HCT116 (cell line): ENCODE measurements around the gene FOXP1. TPM values are rescaled to one million over a fixed set of nuclear protein-coding genes. Genes with fewer than 3 reads are reported as not detected.

ENCODE experiments used
- ATAC-seq: fragments of 200-7000 bp; cut with Tn5 transposase; 2 replicates; pipeline ENCODE4 v1.9.1; 2020; ENCODE audit warnings: mild to moderate bottlenecking, moderate library complexity
- BruUV-seq: library from RNA; stranded (reverse); fragments of 400-500 nt; replicated peaks from 2 replicates; lab custom pipeline; 2021; lab: Mats Ljungman, UMichigan
- CTCF ChIA-PET: fragments of 300-600 bp; sonication (Branson Sonifier 250); formaldehyde crosslinking; loops from one replicate; lab custom pipeline; 2021; ENCODE audit warnings: antibody characterized with exemption; lab: Charles Lee
- POLR2A ChIA-PET: fragments of 300-600, 350-600 bp; sonication (Branson Sonifier 250); formaldehyde crosslinking; loops from one replicate; lab custom pipeline; 2021; ENCODE audit warnings: antibody characterized with exemption; lab: Charles Lee
- RAD21 ChIA-PET, 2 experiments: fragments of 300-600 bp; sonication (Branson Sonifier 250); formaldehyde crosslinking; loops; one replicate each; lab custom pipeline; 2023; ENCODE audit warnings: low total read pairs in 2 of 2; ENCODE audit not compliant: uncharacterized antibody in 2 of 2, unreplicated experiment in 2 of 2, low non-redundant PET in 1 of 2; lab: Charles Lee
- DNase-seq: peaks from one replicate; pipeline ENCODE4 v3.0.0-alpha.2; 2010; ENCODE audit warnings: low read depth, low spot score
- H2AFZ ChIP-seq: fragments of 200-600 bp; shearing (Covaris generic), sonication (generic); 2 replicates; pipeline ENCODE4 v1.6.1; 2017; ENCODE audit warnings: low read depth, mixed run types, mixed read lengths, antibody characterized with exemption, low read length; ENCODE audit not compliant: poor library complexity, severe bottlenecking
- H3K27ac ChIP-seq: 2 replicates; pipeline ENCODE4 v1.5.1; 2012; ENCODE audit warnings: low read depth, low read length
- H3K27me3 ChIP-seq: fragments of 200-600 bp; sonication (generic); 2 replicates; pipeline ENCODE4 v1.6.1; 2016; ENCODE audit warnings: mixed run types, low read length, mixed read lengths; ENCODE audit not compliant: insufficient read depth
- H3K36me3 ChIP-seq, 2 experiments: fragments of 200-500 bp in 1 of 2; fragments of 200-600 bp in 1 of 2; sonication (Bioruptor generic) in 1 of 2; sonication (generic) in 1 of 2; 2 replicates each; pipeline versions ENCODE4 v1.5.1 to v1.6.1; 2014 to 2016; ENCODE audit warnings: low read length in 2 of 2, inconsistent platforms in 1 of 2, mixed read lengths in 1 of 2, mixed run types in 1 of 2; ENCODE audit not compliant: insufficient read depth in 2 of 2, control insufficient read depth in 1 of 2
- H3K4me1 ChIP-seq, 2 experiments: fragments of 200-600 bp in 1 of 2; sonication (generic) in 1 of 2; 2 replicates each; pipeline versions ENCODE4 v1.5.1 to v1.6.1; 2012 to 2017; ENCODE audit warnings: low read length in 2 of 2, inconsistent platforms in 1 of 2, mild to moderate bottlenecking in 1 of 2, mixed read lengths in 1 of 2, mixed run types in 1 of 2, moderate library complexity in 1 of 2; ENCODE audit not compliant: insufficient read depth in 2 of 2, control insufficient read depth in 1 of 2
- H3K4me2 ChIP-seq: fragments of 200-600 bp; sonication (generic); 2 replicates; pipeline ENCODE4 v1.6.1; 2017; ENCODE audit warnings: mixed run types, low read length, mixed read lengths
- H3K4me3 ChIP-seq, 2 experiments: fragments of 200-600 bp in 1 of 2; sonication (generic) in 1 of 2; replicated peaks in 1 of 2; 2 replicates each; pipeline ENCODE4 v1.5.1; 2011 to 2016; ENCODE audit warnings: low read length in 2 of 2, control low read depth in 1 of 2, low read depth in 1 of 2, mild to moderate bottlenecking in 1 of 2, mixed read lengths in 1 of 2, mixed run types in 1 of 2
- H3K79me2 ChIP-seq: fragments of 200-600 bp; sonication (generic); 2 replicates; pipeline ENCODE4 v1.6.1; 2017; ENCODE audit warnings: mild to moderate bottlenecking, mixed run types, low read length, moderate library complexity, mixed read lengths; ENCODE audit not compliant: insufficient read depth
- H3K9ac ChIP-seq: fragments of 200-600 bp; sonication (generic); 2 replicates; pipeline ENCODE4 v1.6.1; 2016; ENCODE audit warnings: low read length, mixed read lengths
- H3K9me2 ChIP-seq: fragments of 200-600 bp; sonication (generic), shearing (Covaris generic); 2 replicates; pipeline ENCODE4 v1.6.1; 2017; ENCODE audit warnings: mixed run types, mild to moderate bottlenecking, moderate library complexity; ENCODE audit not compliant: insufficient read depth
- H3K9me3 ChIP-seq, 2 experiments: fragments of 200-500 bp in 1 of 2; fragments of 200-600 bp in 1 of 2; sonication (Bioruptor generic) in 1 of 2; sonication (generic) in 1 of 2; 2 replicates each; pipeline ENCODE4 v1.6.1; 2014 to 2017; ENCODE audit warnings: low read length in 2 of 2, mixed read lengths in 2 of 2, inconsistent platforms in 1 of 2, low read depth in 1 of 2, mild to moderate bottlenecking in 1 of 2, mixed run types in 1 of 2, moderate library complexity in 1 of 2; ENCODE audit not compliant: control insufficient read depth in 1 of 2, insufficient read depth in 1 of 2
- H4K20me1 ChIP-seq: fragments of 200-600 bp; sonication (generic), shearing (Covaris generic); 2 replicates; pipeline ENCODE4 v1.6.1; 2017; ENCODE audit warnings: mixed run types, mild to moderate bottlenecking, moderate library complexity; ENCODE audit not compliant: insufficient read depth
- CBX3 ChIP-seq: IDR thresholded peaks from 2 replicates; pipeline ENCODE4 v1.6.1; 2012; ENCODE audit warnings: low read depth
- EGR1 ChIP-seq: IDR thresholded peaks from 2 replicates; pipeline ENCODE4 v1.6.1; 2012; ENCODE audit warnings: low read depth
- ELF1 ChIP-seq: IDR thresholded peaks from 2 replicates; pipeline ENCODE4 v1.6.1; 2012; ENCODE audit warnings: low read depth, borderline replicate concordance
- EZH2 ChIP-seq: fragments of 200-600 bp; sonication (generic); IDR thresholded peaks from 2 replicates; pipeline ENCODE4 v1.6.1; 2017; ENCODE audit warnings: antibody characterized with exemption, mixed run types
- POLR2A ChIP-seq: IDR thresholded peaks from 2 replicates; pipeline ENCODE4 v1.7.0; 2011; ENCODE audit warnings: borderline replicate concordance; ENCODE audit not compliant: insufficient read depth, insufficient read length; ENCODE audit errors: extremely low read depth
- RAD21 ChIP-seq: IDR thresholded peaks from 2 replicates; pipeline ENCODE4 v1.6.1; 2012; ENCODE audit warnings: low read depth, mild to moderate bottlenecking
- SRF ChIP-seq: IDR thresholded peaks from 2 replicates; pipeline ENCODE4 v1.6.1; 2012; ENCODE audit warnings: low read depth
- TCF7L2 ChIP-seq: IDR thresholded peaks from 2 replicates; pipeline ENCODE4 v1.7.0; 2011; ENCODE audit warnings: borderline replicate concordance, inconsistent platforms; ENCODE audit not compliant: insufficient read depth, insufficient read length; ENCODE audit errors: extremely low read depth
- ZFX ChIP-seq: fragments of 450-650 bp; IDR thresholded peaks from 2 replicates; pipeline ENCODE4 v1.6.1; 2017
- intact Hi-C: fragments of 100-400 bp; cut with micrococcal nuclease; formaldehyde crosslinking; loops from 2 replicates; pipeline ENCODE4 v1.10.0; 2022
- total RNA-seq: library from RNA; stranded (reverse); gene quantifications from one replicate; pipeline ENCODE4 v1.2.1, GENCODE V29; 2021; ENCODE audit not compliant: unreplicated experiment
- TF ChIP-seq, protein P1 (sequence below), 3 experiments: fragments of 200-600 bp in 1 of 3; sonication (generic) in 1 of 3; IDR thresholded peaks in 2 of 3; conservative IDR thresholded peaks in 1 of 3; 2 replicates each; pipeline ENCODE4 v1.5.1; 2012 to 2017; ENCODE audit warnings: low read depth in 2 of 3, low read length in 2 of 3, antibody characterized with exemption in 1 of 3, borderline replicate concordance in 1 of 3, control low read depth in 1 of 3, mild to moderate bottlenecking in 1 of 3, mixed read lengths in 1 of 3, mixed run types in 1 of 3, moderate library complexity in 1 of 3; ENCODE audit not compliant: insufficient read depth in 1 of 3

FOXP1 gene
- total RNA-seq, 1 experiment from 2014 or later = 11.4 TPM

- ATAC-seq = no peak
- BruUV-seq = no TSS peak
These were observed 63.1 kb downstream of the FOXP1 start for GRCh38 chr3:71520161-71521020.

DNA sequence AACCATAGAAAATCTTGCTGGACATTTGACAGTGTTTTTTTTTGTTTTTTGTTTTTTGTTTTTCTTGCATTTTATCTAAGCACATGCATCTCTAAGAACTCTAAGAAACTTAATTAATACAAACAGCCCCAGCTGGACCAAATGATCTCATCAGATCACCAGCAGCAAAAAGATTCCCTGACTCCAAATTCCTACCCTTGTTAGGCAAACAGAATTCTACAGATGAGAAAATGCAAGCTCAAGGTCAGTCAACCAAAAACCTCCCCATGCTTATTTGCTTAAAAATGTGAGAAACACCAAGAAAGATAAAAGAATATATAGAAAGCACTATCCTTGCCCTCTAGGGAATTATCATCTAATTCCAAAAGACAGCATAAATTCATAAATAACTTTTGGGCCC lies 65.4 kb downstream of the FOXP1 start:
- no peak overlapping the region for H3K9ac ChIP-seq
- peaks cover 0 to 5% of the 10 kb centered on the region in 2 experiments; a peak in 1 of 4 replicates for H3K4me1 ChIP-seq
- ChIA-PET POLR2A (no interaction called here), CTCF (no interaction called here), RAD21 (no interaction called here)
- no peak overlapping the region for H3K4me2 ChIP-seq
- no peaks in the 10 kb centered on the region for H3K9me3 ChIP-seq
- no peak overlapping the region for H3K27ac ChIP-seq
- no peak for DNase-seq
- BruUV-seq = no TSS peak
- no peaks in the 10 kb centered on the region for H3K36me3 ChIP-seq
- no peaks in the 10 kb centered on the region for H3K9me2 ChIP-seq
- TF ChIP-seq SRF (no peak), RAD21 (no peak), ELF1 (no peak), ZFX (no peak), CBX3 (no peak), TCF7L2 (no peak), POLR2A (no peak)
- TF ChIP-seq, protein P1, sequence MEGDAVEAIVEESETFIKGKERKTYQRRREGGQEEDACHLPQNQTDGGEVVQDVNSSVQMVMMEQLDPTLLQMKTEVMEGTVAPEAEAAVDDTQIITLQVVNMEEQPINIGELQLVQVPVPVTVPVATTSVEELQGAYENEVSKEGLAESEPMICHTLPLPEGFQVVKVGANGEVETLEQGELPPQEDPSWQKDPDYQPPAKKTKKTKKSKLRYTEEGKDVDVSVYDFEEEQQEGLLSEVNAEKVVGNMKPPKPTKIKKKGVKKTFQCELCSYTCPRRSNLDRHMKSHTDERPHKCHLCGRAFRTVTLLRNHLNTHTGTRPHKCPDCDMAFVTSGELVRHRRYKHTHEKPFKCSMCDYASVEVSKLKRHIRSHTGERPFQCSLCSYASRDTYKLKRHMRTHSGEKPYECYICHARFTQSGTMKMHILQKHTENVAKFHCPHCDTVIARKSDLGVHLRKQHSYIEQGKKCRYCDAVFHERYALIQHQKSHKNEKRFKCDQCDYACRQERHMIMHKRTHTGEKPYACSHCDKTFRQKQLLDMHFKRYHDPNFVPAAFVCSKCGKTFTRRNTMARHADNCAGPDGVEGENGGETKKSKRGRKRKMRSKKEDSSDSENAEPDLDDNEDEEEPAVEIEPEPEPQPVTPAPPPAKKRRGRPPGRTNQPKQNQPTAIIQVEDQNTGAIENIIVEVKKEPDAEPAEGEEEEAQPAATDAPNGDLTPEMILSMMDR (IDR thresholded peaks at IDR 0.05 in 2 of 3, conservative IDR thresholded peaks at IDR 0.05 in 1 of 3; ENCODE audit: borderline replicate concordance in 1 of 3, insufficient read depth in 1 of 3, low read depth in 2 of 3, low read length in 2 of 3) = no peak
- TF ChIP-seq, all 23 proteins: peak for 0
- H4K20me1 ChIP-seq = no peaks in the 10 kb centered on the region
- no peak overlapping the region for H2AFZ ChIP-seq
- intact Hi-C loops = no loop called here
- no peak overlapping the region for H3K4me3 ChIP-seq
- no peaks in the 10 kb centered on the region for H3K27me3 ChIP-seq
- ATAC-seq = no peak
- H3K79me2 ChIP-seq = no peaks in the 10 kb centered on the region

More at GRCh38 chr3:71520161-71521020, 63.1 kb downstream of the FOXP1 start:
- ChIA-PET POLR2A (no interaction called here), RAD21 (no interaction called here), CTCF (no interaction called here)
- H3K9me3 ChIP-seq = no peaks in the 10 kb centered on the region
- no peak overlapping the region for H3K4me3 ChIP-seq
- no peak overlapping the region for H3K27ac ChIP-seq
- TF ChIP-seq EZH2 (no peak), EGR1 (no peak), ELF1 (no peak)
- H3K36me3 ChIP-seq = no peaks in the 10 kb centered on the region
- no peaks in the 10 kb centered on the region for H3K79me2 ChIP-seq
- no peak overlapping the region for H3K9ac ChIP-seq
- intact Hi-C loops = no loop called here
- no peaks in the 10 kb centered on the region for H3K27me3 ChIP-seq
- no peak overlapping the region for H2AFZ ChIP-seq
- H3K9me2 ChIP-seq = no peaks in the 10 kb centered on the region
- H3K4me2 ChIP-seq = no peak overlapping the region
- no peaks in the 10 kb centered on the region for H4K20me1 ChIP-seq
- DNase-seq = no peak
- H3K4me1 ChIP-seq = no peaks in the 10 kb centered on the region
